BJ (cell line): ENCODE results near the gene CAMK2D. TPM values are rescaled to one million over a fixed set of nuclear protein-coding genes. Genes with fewer than 3 reads are reported as not detected.

ENCODE experiments used
- CTCF ChIA-PET: fragments of 350-600 bp; formaldehyde crosslinking; extraction: SDS; loops from one replicate; lab custom pipeline; 2021; ENCODE audit warnings: antibody characterized with exemption, inconsistent platforms; lab: Yijun Ruan, JAX
- POLR2A ChIA-PET: fragments of 300-600 bp; sonication (Branson Sonifier 250); formaldehyde crosslinking; extraction: SDS; loops from one replicate; lab custom pipeline; 2021; ENCODE audit warnings: antibody characterized with exemption; lab: Charles Lee
- DNase-seq: peaks from one replicate; pipeline ENCODE4 v3.0.0-alpha.2; 2011; ENCODE audit warnings: low read depth
- H3K27me3 ChIP-seq: 2 replicates; pipeline ENCODE4 v1.6.0; 2011; ENCODE audit warnings: low read length; ENCODE audit not compliant: control insufficient read depth, insufficient read depth
- H3K36me3 ChIP-seq: 2 replicates; pipeline ENCODE4 v1.5.1; 2011; ENCODE audit warnings: low read length; ENCODE audit not compliant: control insufficient read depth, insufficient read depth
- H3K4me3 ChIP-seq: 2 replicates; pipeline ENCODE4 v1.5.1; 2011; ENCODE audit warnings: low read depth, mild to moderate bottlenecking, control low read depth, low read length
- CTCF ChIP-seq: IDR thresholded peaks from 2 replicates; pipeline ENCODE4 v1.5.1; 2011; ENCODE audit warnings: low read depth, mild to moderate bottlenecking, control low read depth, inconsistent platforms, low read length, moderate library complexity; ENCODE audit not compliant: insufficient read depth
- polyA plus RNA-seq: library from polyadenylated mRNA; depleted of rRNA; stranded (reverse); fragments of >200 nt; gene quantifications from 2 replicates; pipeline ENCODE4 v1.2.3, GENCODE V29; 2011

The CAMK2D gene
- polyA plus RNA-seq, 1 experiment: 41.8 TPM

- no peak overlapping the region for H3K4me3 ChIP-seq
- ChIA-PET POLR2A (no interaction called here), CTCF (no interaction called here)
- DNase-seq: no peak
- TF ChIP-seq CTCF: no peak
- H3K36me3 ChIP-seq: no peaks in the 10 kb centered on the region
- no peaks in the 10 kb centered on the region for H3K27me3 ChIP-seq
These were observed 352.4 kb downstream of the CAMK2D start for GRCh38 chr4:113409181-113409580.

DNA sequence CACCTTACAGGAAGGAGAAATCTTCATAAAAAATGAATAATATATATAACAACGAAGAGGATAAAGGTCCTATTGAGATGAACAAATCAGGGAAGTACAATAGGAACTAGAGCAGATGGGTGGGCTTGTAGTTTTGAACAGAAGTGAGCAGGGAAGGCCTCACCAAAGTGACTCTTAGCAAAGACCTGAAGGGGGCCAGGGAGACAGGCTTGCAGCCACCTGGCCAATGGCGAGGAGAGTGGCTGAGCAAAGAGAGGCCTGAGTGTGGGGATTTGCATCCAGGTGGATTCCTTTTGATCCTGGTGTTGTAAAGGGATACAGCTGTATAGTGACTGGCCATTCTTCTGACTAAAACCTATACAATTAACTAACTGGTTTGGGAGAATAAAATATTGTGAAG lies 354.1 kb downstream of the CAMK2D start:
- H3K27me3 ChIP-seq: no peaks in the 10 kb centered on the region
- no peak overlapping the region for H3K4me3 ChIP-seq
- no peak for DNase-seq
- H3K36me3 ChIP-seq: no peaks in the 10 kb centered on the region
- TF ChIP-seq CTCF: no peak
- ChIA-PET POLR2A (no interaction called here), CTCF (interaction anchor here (0.8 to 1.5 kb wide), 2 partner anchors 10 to 13 kb away, joined by 3 to 5 read pairs; no protein-coding TSS in a partner anchor)

DNA sequence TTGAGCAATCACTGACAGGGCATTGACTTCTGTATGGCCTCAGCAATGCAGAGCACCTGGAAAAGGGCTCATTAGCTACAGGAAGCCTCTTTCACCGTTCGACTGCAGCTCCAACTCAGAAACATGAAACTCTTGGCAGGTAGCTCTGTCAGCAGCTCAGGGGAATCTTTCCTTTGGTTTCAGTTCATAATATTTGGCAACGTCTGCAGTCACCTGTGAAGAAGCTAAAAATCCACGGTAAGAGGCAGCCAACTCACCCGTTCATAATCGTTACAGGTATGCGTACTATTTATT lies 354.9 kb downstream of the CAMK2D start:
- no peak for TF ChIP-seq CTCF
- H3K4me3 ChIP-seq: no peak overlapping the region
- no peaks in the 10 kb centered on the region for H3K27me3 ChIP-seq
- ChIA-PET POLR2A (no interaction called here), CTCF (interaction anchor here (0.9 kb wide), 1 partner anchor 9 kb away, joined by 3 read pairs; no protein-coding TSS in a partner anchor)
- H3K36me3 ChIP-seq: no peaks in the 10 kb centered on the region
- no peak for DNase-seq

DNA sequence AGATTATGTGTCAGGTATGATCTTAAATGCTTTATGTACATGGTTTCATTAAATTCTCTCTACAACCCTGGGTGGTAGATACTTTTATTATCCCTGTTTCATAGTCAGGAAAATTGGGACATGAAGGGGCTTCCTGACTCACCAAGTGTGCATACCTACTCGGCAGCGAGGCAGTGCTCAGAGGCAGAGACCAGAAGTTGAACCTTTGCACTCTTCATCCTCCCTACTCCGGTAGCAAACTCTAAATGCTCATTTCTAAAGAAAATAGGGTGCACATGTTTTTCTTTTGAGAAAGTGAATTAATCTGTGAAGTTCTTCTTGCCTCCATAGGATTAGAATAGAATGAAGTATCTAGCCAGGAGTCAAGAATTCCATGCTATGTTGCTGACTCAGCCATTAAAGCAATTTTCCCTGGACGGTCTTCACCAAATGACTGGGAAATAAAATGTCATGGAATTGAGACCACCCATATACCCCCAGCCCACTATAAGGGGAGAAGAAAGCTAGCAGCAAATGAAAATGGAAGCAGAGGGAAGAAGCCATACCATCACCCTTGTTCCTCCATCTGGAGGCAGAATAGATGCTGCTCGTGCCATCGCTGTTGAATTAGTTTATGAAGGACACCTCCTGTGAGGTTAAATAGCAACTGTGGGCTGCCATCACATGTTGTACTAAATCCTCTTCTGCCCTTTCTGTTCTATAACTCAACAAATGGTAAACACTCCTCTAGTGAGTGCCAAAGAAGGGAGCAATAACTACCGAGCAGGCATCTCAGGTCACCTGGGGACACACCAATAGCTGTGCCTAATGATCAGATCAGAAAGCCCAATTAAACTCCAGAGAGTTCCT lies 355.4 kb downstream of the CAMK2D start:
- no peak overlapping the region for H3K4me3 ChIP-seq
- CTCF ChIA-PET: interaction anchor here (0.5 to 0.9 kb wide), 2 partner anchors 8 to 665 kb away, joined by 3 read pairs; no protein-coding TSS in a partner anchor
- H3K27me3 ChIP-seq: no peaks in the 10 kb centered on the region
- POLR2A ChIA-PET: no interaction called here
- no peak for DNase-seq
- H3K36me3 ChIP-seq: no peaks in the 10 kb centered on the region
- no peak for TF ChIP-seq CTCF

- H3K36me3 ChIP-seq: no peaks in the 10 kb centered on the region
- TF ChIP-seq CTCF: no peak
- ChIA-PET POLR2A (no interaction called here), CTCF (interaction anchor here (2.2 kb wide), 1 partner anchor 10 kb away, joined by 7 read pairs; no protein-coding TSS in a partner anchor)
- DNase-seq: no peak
- no peaks in the 10 kb centered on the region for H3K27me3 ChIP-seq
- no peak overlapping the region for H3K4me3 ChIP-seq
These were observed 356.7 kb downstream of the CAMK2D start for GRCh38 chr4:113404841-113405240.
